Effector memory CD8-positive, alpha-beta T cell (primary cell): ENCODE results near the gene OR13C2.
"Not testable (repeated sequence)": the region's sequence is repeated elsewhere in the genome, so short reads cannot be mapped to it uniquely, and the experiment has no call there.

Experiments
- ATAC-seq: fragments of 150-1000 bp; cut with Tn5 transposase; replicated peaks from 2 replicates; pipeline ENCODE4 v1.10.0; 2021; ENCODE audit warnings: mild to moderate bottlenecking, moderate library complexity
- DNase-seq, 3 experiments: peaks; one replicate each; pipeline ENCODE4 v3.0.0; 2021
- H3K27ac Mint-ChIP-seq, 2 donors: one replicate each; pipeline ENCODE4 v1.8.0; 2022; ENCODE audit warnings: mild to moderate bottlenecking in 2 of 2, mixed read lengths in 2 of 2, moderate library complexity in 2 of 2
- H3K27me3 Mint-ChIP-seq, 2 donors: one replicate each; pipeline ENCODE4 v1.8.0; 2022; ENCODE audit warnings: mixed read lengths in 2 of 2
- H3K36me3 Mint-ChIP-seq: one replicate; pipeline ENCODE4 v1.8.0; 2022; ENCODE audit warnings: mild to moderate bottlenecking, moderate library complexity, mixed read lengths; ENCODE audit not compliant: insufficient read depth
- H3K4me1 Mint-ChIP-seq, 2 donors: one replicate each; pipeline ENCODE4 v1.8.0; 2022; ENCODE audit warnings: low read depth in 2 of 2, mixed read lengths in 2 of 2
- H3K4me3 Mint-ChIP-seq, 2 donors: one replicate each; pipeline ENCODE4 v1.8.0; 2022; ENCODE audit warnings: mild to moderate bottlenecking in 2 of 2, mixed read lengths in 2 of 2, moderate library complexity in 2 of 2
- H3K9me3 Mint-ChIP-seq, 2 donors: one replicate each; pipeline ENCODE4 v1.8.0; 2022; ENCODE audit warnings: mixed read lengths in 2 of 2
- total RNA-seq, 9 experiments: gene quantifications; one replicate each; lab custom pipeline; 2026; lab: John Stamatoyannopoulos, UW

OR13C2 gene, protein sequence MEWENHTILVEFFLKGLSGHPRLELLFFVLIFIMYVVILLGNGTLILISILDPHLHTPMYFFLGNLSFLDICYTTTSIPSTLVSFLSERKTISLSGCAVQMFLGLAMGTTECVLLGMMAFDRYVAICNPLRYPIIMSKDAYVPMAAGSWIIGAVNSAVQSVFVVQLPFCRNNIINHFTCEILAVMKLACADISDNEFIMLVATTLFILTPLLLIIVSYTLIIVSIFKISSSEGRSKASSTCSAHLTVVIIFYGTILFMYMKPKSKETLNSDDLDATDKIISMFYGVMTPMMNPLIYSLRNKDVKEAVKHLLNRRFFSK
- 0 reads per million in 9 experiments for total RNA-seq

DNA sequence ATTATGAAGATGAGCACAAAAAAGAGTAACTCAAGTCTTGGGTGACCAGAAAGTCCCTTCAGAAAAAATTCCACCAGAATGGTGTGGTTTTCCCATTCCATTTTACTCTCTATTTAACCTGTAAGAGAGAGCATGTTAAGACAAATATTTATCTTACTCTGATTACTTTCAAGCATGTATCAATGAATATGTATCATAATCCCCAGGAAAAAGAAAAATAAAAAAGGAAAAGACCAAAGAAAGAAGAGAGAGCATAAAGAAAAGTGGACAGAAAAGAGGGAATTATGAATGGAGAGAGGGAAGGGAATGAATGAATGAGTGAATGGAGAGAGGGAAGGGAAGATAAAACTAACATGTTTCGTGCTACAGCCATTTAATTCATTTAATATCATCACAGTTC, at the start of gene OR13C2:
OR13C2 (minus strand) TSS at position 101 of the 400 bp plus-strand sequence; CDS start at position 101, 0 bp downstream.
- H3K36me3 Mint-ChIP-seq, H3K4me3 Mint-ChIP-seq, ATAC-seq, H3K9me3 Mint-ChIP-seq, H3K27me3 Mint-ChIP-seq, H3K4me1 Mint-ChIP-seq, H3K27ac Mint-ChIP-seq, DNase-seq: not testable (repeated sequence)

DNA sequence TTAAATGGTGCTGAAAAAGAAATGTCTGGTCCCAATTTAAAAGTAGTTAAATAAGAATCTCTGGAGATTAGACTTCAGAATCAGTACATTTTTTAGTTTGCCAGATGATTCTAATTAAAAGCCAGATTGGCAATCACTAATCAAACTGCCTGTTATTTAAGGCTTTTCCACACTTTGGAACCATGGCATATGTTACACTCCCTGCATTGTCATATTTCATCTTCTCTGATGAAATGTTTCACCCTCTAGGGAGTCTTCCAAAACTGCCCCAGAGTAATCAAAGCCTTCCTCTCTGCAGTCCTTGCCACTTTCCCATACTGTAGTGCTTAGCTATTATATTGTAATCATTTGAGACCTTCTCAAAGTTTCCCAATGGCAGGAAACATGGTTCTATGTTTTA, 30.0 kb upstream of the OR13C2 start:
- Mint-ChIP-seq H3K36me3 (no peaks in the 10 kb centered on the region), H3K27me3 (no peaks in the 10 kb centered on the region), H3K9me3 (peaks cover 3 to 15% of the 10 kb centered on the region in 2 donors), H3K27ac (no peak overlapping the region), H3K4me3 (no peak overlapping the region), H3K4me1 (no peaks in the 10 kb centered on the region)
- no peak for DNase-seq
- ATAC-seq: no peak

DNA sequence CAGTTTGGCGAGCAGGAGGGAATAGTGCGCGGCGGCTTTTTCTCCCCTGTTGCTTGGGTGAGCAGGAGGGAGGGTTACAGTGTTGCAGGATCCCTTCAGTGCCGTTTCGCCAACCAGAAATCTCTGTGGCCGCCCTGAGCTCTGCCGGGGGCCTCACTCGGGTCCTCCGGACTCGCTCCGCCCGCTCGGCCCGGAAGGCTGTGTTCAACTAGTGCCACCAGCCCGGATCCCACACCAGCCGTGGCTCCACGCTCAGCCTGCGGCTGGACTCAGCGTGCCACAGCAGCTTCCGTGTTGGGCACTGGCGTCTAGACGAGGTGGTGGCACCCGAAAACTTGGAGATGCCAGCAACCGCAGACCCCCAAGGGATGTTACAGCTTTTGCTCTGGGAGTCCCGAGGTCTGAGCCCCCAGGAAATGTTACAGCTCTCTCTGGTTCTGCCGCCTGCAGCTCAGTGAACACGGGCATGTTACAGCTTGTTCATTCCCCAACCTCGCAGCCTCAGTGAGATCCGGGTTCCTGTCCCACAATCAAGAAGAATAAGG, 28.6 kb upstream of the OR13C2 start:
- H3K27me3 Mint-ChIP-seq: no peaks in the 10 kb centered on the region
- no peaks in the 10 kb centered on the region for H3K36me3 Mint-ChIP-seq
- H3K9me3 Mint-ChIP-seq: peaks cover 3 to 15% of the 10 kb centered on the region in 2 donors
- no peak for DNase-seq
- ATAC-seq: no peak
- no peak overlapping the region for H3K4me3 Mint-ChIP-seq
- H3K27ac Mint-ChIP-seq: no peak overlapping the region
- no peaks in the 10 kb centered on the region for H3K4me1 Mint-ChIP-seq

DNA sequence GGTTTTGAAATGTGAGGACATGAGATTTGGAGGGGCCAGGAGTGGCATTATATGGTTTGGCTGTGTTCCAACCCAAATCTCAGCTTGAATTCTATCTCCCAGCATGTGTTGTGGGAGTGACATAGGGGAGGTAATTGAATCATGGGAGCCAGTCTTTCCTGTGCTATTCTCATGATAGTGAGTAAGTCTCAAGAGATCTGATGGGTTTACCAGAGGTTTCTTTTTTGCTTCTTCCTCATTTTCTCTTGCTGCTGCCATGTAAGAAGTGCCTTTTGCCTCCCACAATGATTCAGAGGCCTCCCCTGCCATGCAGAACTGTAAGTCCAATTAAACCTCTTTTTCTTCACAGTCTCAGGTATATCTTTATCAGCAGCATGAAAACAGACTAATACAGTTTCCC, 20.5 kb upstream of the OR13C2 start:
- not testable (repeated sequence) for DNase-seq, H3K27me3 Mint-ChIP-seq, ATAC-seq, H3K36me3 Mint-ChIP-seq, H3K4me1 Mint-ChIP-seq, H3K9me3 Mint-ChIP-seq, H3K4me3 Mint-ChIP-seq, H3K27ac Mint-ChIP-seq

DNA sequence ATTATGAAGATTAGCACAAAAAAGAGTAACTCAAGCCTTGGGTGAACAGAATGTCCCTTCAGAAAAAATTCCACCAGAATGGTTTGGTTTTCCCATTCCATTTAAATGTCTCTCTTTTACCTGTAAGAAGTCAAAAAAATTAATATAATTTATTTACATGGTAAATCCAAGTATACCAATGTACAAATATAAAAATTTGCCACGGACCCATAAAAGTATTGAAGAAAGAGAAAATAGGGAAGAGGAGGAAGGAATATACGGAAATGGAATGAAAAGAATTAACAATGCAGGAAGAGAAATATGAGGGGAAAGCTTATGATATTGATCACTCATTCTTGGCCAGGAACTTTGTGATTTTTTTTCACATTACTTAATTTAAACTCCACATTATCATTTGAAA, 12.7 kb upstream of the OR13C2 start, which contains the start of gene OR13C9:
OR13C9 (minus strand) TSS at position 101 of the 400 bp plus-strand sequence; CDS start at position 101, 0 bp downstream.
- ATAC-seq (no peak), DNase-seq (no peak)
- H3K27ac Mint-ChIP-seq: no peak within 1 kb of the TSS
- H3K4me3 Mint-ChIP-seq: no peak within 1 kb of the TSS
- no peaks in the 10 kb centered on the region for H3K27me3 Mint-ChIP-seq
- H3K36me3 Mint-ChIP-seq: no peaks in the 10 kb centered on the region
- H3K4me1 Mint-ChIP-seq: no peaks in the 10 kb centered on the region
- H3K9me3 Mint-ChIP-seq: peaks cover 3 to 9% of the 10 kb centered on the region in 2 donors

DNA sequence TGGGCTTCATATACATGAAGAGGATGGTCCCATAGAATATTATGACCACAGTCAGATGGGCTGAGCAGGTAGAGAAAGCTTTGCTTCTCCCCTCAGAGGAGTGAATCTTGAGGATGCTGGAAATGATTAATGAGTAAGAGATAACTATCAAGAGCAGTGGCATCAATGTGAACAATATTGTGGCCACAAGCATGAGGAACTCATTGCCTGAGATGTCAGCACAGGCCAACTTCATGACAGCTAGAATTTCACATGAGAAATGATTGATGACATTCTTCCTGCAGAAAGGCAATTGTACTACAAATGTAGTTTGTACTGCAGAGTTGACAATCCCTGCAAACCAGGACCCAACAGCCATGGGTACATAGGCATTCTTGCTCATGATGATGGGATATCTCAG, 12.0 kb upstream of the OR13C2 start:
- no peaks in the 10 kb centered on the region for H3K36me3 Mint-ChIP-seq
- no peaks in the 10 kb centered on the region for H3K27me3 Mint-ChIP-seq
- DNase-seq (no peak), ATAC-seq (no peak)
- no peak overlapping the region for H3K4me3 Mint-ChIP-seq
- H3K9me3 Mint-ChIP-seq: peaks cover 3 to 9% of the 10 kb centered on the region in 2 donors
- H3K27ac Mint-ChIP-seq: no peak overlapping the region
- no peaks in the 10 kb centered on the region for H3K4me1 Mint-ChIP-seq

DNA sequence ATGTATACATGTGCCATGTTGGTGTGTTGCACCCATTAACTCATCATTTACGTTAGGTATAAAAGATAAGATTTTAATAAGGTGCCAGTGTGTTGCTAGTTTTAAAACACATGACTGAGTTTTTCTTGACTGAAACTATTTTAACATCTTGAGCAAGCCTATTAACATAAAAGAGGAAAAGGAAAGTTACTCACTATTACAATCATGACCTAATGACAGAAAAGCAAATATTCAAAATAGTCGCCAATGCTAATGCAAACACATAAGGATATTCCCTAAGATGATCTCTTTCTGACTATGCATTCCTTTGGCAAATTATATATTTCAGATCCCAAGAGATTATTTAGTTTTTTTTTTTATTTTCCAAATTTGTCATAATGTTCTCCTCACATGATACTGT, 5.8 kb upstream of the OR13C2 start:
- Mint-ChIP-seq H3K4me1 (no peaks in the 10 kb centered on the region), H3K36me3 (no peaks in the 10 kb centered on the region), H3K4me3 (no peak overlapping the region), H3K27me3 (no peaks in the 10 kb centered on the region), H3K27ac (no peak overlapping the region), H3K9me3 (no peaks in the 10 kb centered on the region)
- DNase-seq: no peak
- no peak for ATAC-seq

DNA sequence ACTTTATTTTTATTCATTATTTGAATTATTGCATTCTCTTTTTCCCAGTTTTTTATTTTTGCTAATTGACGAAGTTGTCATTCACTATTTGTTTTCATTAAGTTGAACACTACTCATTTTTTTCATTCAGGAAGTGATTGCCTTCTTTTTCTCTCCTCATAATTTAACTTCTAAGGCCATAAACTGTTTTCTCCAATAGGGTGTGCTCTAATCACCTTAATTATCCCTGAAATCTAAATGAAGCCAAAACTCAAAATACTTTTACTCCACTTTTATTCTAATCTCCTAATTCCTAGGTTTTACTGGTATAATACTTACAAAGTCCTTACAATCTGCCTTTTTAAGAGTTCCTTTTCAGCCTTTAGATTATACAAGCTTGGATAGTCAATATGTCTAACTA, 2.9 kb upstream of the OR13C2 start:
- no peak for ATAC-seq

DNA sequence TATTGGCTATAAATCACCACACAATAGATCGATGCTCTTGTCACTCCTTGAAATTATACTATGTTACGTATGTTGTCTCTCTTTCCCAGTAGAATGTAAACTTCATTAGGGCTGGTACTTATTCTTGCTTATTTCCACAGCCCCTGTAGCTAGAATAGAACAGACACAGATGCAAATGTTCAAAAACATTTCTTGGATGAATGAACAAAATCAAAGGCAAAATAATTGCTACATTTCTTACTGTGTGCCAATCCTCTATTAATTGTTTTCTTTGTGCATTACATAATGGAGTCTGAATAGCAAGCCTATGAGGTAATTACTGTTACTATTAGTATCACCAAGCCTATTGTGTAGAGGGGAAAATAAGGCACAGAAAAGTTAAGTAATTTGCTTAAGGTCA, 725 bp upstream of the OR13C2 start:
- Mint-ChIP-seq H3K9me3 (no peaks in the 10 kb centered on the region), H3K4me1 (no peaks in the 10 kb centered on the region), H3K4me3 (no peak overlapping the region), H3K36me3 (no peaks in the 10 kb centered on the region), H3K27me3 (no peaks in the 10 kb centered on the region), H3K27ac (no peak overlapping the region)
- no peak for ATAC-seq
- no peak for DNase-seq

More for the DNA sequence above, 2.9 kb upstream of the OR13C2 start:
- H3K4me1 Mint-ChIP-seq: no peaks in the 10 kb centered on the region
- H3K27me3 Mint-ChIP-seq: no peaks in the 10 kb centered on the region
- H3K9me3 Mint-ChIP-seq: no peaks in the 10 kb centered on the region
- H3K27ac Mint-ChIP-seq: no peak overlapping the region
- no peak overlapping the region for H3K4me3 Mint-ChIP-seq
- H3K36me3 Mint-ChIP-seq: no peaks in the 10 kb centered on the region
- DNase-seq: no peak

DNA sequence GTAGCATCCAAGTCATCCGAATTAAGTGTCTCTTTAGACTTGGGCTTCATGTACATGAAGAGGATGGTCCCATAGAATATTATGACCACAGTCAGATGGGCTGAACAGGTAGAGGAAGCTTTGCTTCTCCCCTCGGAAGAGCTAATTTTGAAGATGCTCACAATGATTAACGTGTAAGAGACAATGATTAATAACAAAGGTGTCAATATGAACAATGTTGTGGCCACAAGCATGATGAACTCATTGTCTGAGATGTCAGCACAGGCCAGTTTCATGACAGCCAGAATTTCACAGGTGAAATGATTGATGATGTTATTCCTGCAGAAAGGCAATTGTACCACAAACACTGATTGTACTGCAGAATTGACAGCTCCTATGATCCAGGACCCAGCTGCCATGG, 626 bp downstream of the OR13C2 start:
- Mint-ChIP-seq H3K4me3 (no peak overlapping the region), H3K4me1 (no peaks in the 10 kb centered on the region), H3K36me3 (no peaks in the 10 kb centered on the region), H3K27me3 (no peaks in the 10 kb centered on the region), H3K9me3 (no peaks in the 10 kb centered on the region), H3K27ac (no peak overlapping the region)
- DNase-seq (no peak), ATAC-seq (no peak)

DNA sequence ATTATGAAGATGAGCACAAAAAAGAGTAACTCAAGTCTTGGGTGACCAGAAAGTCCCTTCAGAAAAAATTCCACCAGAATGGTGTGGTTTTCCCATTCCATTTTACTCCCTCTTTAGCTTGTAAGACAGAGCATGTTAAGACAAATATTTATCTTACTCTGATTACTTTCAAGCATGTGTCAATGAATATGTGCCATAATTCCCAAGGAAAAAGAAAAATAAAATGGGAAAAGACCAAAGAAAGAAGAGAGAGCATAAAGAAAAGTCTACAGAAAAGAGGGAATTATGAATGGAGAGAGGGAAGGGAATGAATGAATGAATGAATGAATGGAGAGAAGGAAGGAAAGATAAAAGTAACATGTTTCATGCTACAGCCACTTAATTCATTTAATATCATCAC, 6.1 kb downstream of the OR13C2 start, which contains the start of gene OR13C5:
OR13C5 (minus strand) TSS at position 101 of the 400 bp plus-strand sequence; CDS start at position 101, 0 bp downstream.
- not testable (repeated sequence) for DNase-seq, ATAC-seq, H3K4me1 Mint-ChIP-seq, H3K36me3 Mint-ChIP-seq, H3K27me3 Mint-ChIP-seq, H3K4me3 Mint-ChIP-seq, H3K9me3 Mint-ChIP-seq, H3K27ac Mint-ChIP-seq

DNA sequence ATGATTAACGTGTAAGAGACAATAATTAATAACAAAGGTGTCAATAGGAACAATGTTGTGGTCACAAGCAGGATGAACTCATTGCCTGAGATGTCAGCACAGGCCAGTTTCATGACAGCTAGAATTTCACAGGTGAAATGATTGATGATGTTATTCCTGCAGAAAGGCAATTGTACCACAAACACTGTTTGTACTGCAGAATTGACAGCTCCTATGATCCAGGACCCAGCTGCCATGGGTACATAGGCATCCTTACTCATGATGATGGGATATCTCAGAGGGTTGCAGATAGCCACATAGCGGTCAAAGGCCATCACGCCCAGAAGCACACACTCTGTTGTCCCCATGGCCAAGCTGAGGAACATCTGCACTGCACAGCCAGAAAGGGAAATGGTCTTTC, 6.7 kb downstream of the OR13C2 start:
- not testable (repeated sequence) for ATAC-seq, H3K27ac Mint-ChIP-seq

DNA sequence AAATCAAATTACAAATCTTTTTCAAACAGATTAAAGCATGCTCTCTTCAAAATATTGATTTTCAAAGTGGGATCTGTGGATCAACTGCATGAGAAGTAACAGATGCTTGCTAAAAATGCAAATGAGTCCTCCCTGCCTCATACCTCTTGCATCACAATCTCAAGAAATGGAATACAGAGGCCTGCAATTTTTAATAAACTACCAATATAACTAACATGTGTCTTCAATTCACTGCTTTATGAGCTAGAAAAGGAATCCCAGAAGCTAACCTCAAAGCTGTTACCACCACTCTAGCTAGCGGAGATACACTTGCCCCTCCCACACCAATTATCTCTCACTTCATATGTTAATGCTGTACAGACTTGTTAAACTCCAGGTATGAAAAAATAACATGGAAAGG, 15.8 kb downstream of the OR13C2 start:
- Mint-ChIP-seq H3K27me3 (no peaks in the 10 kb centered on the region), H3K36me3 (no peaks in the 10 kb centered on the region), H3K4me1 (no peaks in the 10 kb centered on the region), H3K4me3 (no peak overlapping the region), H3K27ac (no peak overlapping the region), H3K9me3 (peaks cover 0 to 2% of the 10 kb centered on the region in 2 donors)
- ATAC-seq: no peak
- no peak for DNase-seq

More for the DNA sequence above, 6.7 kb downstream of the OR13C2 start:
- not testable (repeated sequence) for H3K27me3 Mint-ChIP-seq, H3K4me1 Mint-ChIP-seq, DNase-seq, H3K9me3 Mint-ChIP-seq, H3K36me3 Mint-ChIP-seq, H3K4me3 Mint-ChIP-seq

DNA sequence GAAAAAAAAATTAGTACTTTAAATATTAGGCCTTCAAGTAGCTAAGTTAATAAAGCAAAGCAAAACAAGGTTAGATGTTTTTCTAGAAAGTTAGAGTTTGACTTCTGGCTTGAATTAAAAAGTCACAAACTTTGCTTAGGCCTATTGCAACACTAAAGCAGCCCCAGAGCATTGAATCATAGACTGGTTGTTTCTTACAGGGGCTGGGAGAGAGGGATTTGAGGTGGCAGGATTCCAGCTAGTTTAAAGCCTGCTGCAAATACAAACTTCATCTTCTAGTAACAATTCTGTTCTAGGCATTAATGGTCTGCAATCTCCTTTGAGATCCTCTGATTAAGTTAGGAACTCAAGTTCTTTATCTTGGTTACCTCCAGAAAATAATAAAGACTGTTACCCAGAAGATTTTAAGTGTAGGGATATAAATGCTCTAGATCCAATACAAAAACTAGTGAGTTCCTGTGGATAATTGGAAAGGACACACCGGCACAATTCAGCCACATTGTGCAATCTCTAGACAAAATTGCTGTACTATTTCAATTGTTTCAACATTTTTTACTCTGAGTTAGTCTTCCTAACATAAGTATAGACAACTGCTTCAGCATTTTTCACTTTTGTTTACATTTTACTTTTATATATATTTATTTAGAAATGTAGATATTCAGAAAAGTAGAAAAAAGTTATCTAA, 18.8 kb downstream of the OR13C2 start:
- Mint-ChIP-seq H3K36me3 (no peaks in the 10 kb centered on the region), H3K27me3 (no peaks in the 10 kb centered on the region), H3K4me1 (no peaks in the 10 kb centered on the region), H3K27ac (no peak overlapping the region), H3K9me3 (peaks cover 0 to 2% of the 10 kb centered on the region in 2 donors), H3K4me3 (no peak overlapping the region)
- ATAC-seq (no peak), DNase-seq (no peak)
